Bronchial epithelial cell (primary cell): Measurements from ENCODE around the gene ALAD. TPM values are rescaled to one million over a fixed set of nuclear protein-coding genes. Genes with fewer than 3 reads are reported as not detected.

ENCODE experiments used
- DNase-seq: peaks from one replicate; pipeline ENCODE4 v3.0.0-alpha.2; 2010; ENCODE audit warnings: low read depth
- FAIRE-seq: peaks from 2 replicates; lab custom pipeline; 2011; peaks lifted over from hg19 to GRCh38; lab: Jason Lieb, UNC
- H3K27me3 ChIP-seq: 2 replicates; pipeline ENCODE4 v1.5.1; 2011; ENCODE audit warnings: low read length; ENCODE audit not compliant: control insufficient read depth, insufficient read depth
- H3K36me3 ChIP-seq: 2 replicates; pipeline ENCODE4 v1.5.1; 2011; ENCODE audit warnings: low read length; ENCODE audit not compliant: control insufficient read depth, insufficient read depth
- H3K4me3 ChIP-seq: 2 replicates; pipeline ENCODE4 v1.5.1; 2011; ENCODE audit warnings: mild to moderate bottlenecking, low read depth, low read length, control low read depth
- total RNA-seq: library from RNA; depleted of rRNA; stranded (reverse); fragments of >200 nt; gene quantifications from 2 replicates; pipeline ENCODE4 v1.2.1, GENCODE V29; 2014
- TF ChIP-seq, protein P1 (sequence below): IDR thresholded peaks from 2 replicates; pipeline ENCODE4 v1.5.1; 2011; ENCODE audit warnings: mild to moderate bottlenecking, moderate library complexity, low read length, control low read depth, inconsistent platforms; ENCODE audit not compliant: insufficient read depth, severe bottlenecking

Gene ALAD
- total RNA-seq, 1 donor from 2014 or later: 3.2 TPM

DNA sequence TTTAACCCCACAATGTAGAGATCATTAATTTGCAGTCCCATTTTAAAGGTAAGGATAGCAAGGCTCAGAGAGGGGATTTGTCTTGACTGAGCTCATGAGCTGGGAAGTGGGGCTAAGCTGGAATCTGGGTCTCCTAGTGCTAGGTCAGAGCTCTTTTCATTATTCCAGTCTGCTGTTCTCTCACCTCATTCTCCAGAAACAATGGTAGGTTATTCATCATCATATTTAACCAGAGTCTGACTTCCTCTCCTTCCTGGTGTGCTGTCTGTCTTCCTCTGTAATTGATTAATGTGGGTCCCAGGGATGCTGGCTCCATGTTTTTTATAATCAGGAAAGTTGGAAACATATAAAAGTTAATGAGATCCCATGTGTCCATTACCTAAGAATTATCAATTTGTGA lies 30.1 kb upstream of the ALAD start:
- DNase-seq: no peak
- Histone ChIP-seq H3K36me3 (no peaks in the 10 kb centered on the region), H3K4me3 (no peak overlapping the region), H3K27me3 (no peaks in the 10 kb centered on the region)
- no peak for FAIRE-seq
- TF ChIP-seq, protein P1, sequence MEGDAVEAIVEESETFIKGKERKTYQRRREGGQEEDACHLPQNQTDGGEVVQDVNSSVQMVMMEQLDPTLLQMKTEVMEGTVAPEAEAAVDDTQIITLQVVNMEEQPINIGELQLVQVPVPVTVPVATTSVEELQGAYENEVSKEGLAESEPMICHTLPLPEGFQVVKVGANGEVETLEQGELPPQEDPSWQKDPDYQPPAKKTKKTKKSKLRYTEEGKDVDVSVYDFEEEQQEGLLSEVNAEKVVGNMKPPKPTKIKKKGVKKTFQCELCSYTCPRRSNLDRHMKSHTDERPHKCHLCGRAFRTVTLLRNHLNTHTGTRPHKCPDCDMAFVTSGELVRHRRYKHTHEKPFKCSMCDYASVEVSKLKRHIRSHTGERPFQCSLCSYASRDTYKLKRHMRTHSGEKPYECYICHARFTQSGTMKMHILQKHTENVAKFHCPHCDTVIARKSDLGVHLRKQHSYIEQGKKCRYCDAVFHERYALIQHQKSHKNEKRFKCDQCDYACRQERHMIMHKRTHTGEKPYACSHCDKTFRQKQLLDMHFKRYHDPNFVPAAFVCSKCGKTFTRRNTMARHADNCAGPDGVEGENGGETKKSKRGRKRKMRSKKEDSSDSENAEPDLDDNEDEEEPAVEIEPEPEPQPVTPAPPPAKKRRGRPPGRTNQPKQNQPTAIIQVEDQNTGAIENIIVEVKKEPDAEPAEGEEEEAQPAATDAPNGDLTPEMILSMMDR: no peak

DNA sequence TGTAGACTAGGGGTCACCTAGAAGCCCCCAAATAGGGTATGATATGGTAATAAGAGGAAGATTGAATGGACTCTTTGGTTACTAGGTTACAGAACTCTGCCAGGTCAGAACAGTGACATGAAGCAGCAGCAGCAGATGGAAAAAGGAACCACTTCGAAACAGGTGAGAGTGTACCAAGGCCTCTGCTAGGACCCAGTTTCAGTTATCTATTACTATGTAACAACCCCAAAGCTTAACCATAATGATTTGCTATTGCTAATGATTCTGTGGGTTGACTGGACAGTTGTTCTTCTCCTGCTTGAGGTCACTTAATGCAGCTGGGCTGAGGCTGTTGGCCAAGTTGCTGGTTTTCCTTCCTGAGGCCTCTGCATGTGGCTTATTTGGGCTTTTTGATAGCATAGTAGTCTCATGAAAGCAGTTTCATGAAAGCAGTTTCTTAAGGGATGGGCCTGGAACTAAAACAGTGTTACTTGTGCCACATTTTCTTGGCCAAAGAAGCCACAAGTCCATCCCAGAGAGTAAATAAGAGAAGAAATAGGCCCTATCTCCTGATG lies 27.1 kb upstream of the ALAD start:
- no peak for FAIRE-seq
- Histone ChIP-seq H3K36me3 (no peaks in the 10 kb centered on the region), H3K4me3 (no peak overlapping the region), H3K27me3 (no peaks in the 10 kb centered on the region)
- DNase-seq: no peak
- TF ChIP-seq, protein P1: no peak

DNA sequence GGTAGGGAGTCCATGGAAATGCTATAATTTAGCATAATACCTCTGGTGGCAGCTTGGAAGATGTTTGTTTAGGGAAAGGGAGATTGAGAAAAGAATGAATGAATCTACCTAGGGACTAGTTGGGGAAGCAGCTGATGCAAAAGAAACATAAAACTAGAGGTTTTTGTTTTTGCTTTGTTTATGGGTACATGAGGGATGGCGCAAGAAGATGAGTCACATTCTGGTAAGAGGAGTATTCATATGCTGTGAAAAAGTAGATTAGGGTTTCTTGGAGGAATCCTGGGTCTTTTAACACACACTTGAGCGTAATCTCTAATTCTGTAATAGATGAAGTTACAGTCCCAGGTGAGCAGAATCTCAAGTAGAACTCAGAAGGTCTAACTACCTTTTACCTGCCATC lies 26.5 kb upstream of the ALAD start:
- TF ChIP-seq, protein P1: no peak
- no peaks in the 10 kb centered on the region for H3K27me3 ChIP-seq
- H3K4me3 ChIP-seq: no peak overlapping the region
- H3K36me3 ChIP-seq: no peaks in the 10 kb centered on the region
- FAIRE-seq (no peak), DNase-seq (peak; percentile 61)

DNA sequence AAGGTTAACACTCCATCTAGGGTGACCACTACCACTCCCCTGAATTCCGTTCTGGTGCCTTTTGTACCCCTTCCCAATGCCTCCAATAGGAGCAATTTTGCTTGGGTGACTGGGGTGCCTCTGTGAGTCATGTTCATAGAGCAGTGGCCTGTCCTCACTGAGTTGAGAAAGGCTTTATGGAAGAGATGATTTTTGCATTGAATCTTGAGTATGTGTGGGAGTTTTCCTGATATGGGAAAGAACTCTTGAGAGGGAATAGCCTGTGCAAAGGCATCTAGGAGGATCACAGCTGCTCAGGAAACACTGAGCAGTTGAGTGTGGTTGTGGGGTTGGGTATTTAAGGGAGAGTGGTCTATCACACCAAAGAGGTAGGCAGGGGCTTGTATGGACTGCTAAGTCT lies 25.6 kb upstream of the ALAD start:
- no peak for DNase-seq
- no peaks in the 10 kb centered on the region for H3K27me3 ChIP-seq
- FAIRE-seq: no peak
- no peaks in the 10 kb centered on the region for H3K36me3 ChIP-seq
- no peak overlapping the region for H3K4me3 ChIP-seq
- TF ChIP-seq, protein P1: no peak

DNA sequence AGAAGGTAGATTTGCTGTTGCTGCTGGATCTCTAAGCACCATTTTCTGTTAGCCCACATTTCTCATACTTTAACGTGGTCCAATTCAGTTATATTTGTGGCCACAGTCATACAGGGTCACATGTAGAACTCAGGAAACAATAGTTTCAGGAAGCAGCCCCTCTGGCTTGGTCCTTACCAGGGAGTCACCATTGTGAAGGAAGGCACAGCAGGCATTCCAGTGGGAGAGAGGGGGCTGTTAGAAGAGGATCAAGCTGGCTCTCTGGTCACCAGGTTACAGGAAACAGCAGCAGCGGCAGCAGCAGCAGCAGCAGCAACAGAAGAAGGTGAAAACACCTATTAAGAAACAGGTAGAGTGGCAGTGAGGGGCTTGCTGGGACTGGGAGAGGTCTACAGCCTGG lies 24.0 kb upstream of the ALAD start:
- H3K36me3 ChIP-seq: no peaks in the 10 kb centered on the region
- FAIRE-seq (no peak), DNase-seq (no peak)
- no peak overlapping the region for H3K4me3 ChIP-seq
- no peaks in the 10 kb centered on the region for H3K27me3 ChIP-seq
- TF ChIP-seq, protein P1: no peak

DNA sequence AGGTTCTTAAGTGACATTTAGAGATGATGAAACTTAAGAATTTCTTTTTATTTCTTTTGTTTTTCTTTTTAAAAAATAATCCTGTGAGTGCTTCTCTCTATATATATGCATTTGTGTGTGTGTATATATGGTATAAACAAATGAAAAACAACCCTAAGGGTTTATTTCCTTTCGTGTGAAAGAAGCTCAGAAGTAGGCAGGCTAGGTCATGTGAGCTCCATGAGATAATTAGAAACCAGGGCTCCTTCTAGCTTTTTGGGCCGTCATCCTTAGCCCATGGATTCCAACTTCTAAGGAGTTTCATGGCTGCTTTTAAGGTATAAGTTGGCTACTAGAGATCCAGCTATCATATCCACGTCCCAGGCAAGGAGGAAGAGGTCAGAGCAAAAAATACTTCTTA lies 20.6 kb upstream of the ALAD start:
- H3K36me3 ChIP-seq: no peaks in the 10 kb centered on the region
- TF ChIP-seq, protein P1: no peak
- H3K27me3 ChIP-seq: no peaks in the 10 kb centered on the region
- no peak for FAIRE-seq
- no peak overlapping the region for H3K4me3 ChIP-seq
- no peak for DNase-seq
